GM12801 (cell line): ENCODE data around the gene PTHLH.

ENCODE experiments used
- TF ChIP-seq, protein P1 (sequence below): IDR thresholded peaks from one replicate; pipeline ENCODE4 v1.5.1; 2011; ENCODE audit warnings: control low read depth; ENCODE audit not compliant: insufficient read length; ENCODE audit errors: extremely low read depth

PTHLH gene

DNA sequence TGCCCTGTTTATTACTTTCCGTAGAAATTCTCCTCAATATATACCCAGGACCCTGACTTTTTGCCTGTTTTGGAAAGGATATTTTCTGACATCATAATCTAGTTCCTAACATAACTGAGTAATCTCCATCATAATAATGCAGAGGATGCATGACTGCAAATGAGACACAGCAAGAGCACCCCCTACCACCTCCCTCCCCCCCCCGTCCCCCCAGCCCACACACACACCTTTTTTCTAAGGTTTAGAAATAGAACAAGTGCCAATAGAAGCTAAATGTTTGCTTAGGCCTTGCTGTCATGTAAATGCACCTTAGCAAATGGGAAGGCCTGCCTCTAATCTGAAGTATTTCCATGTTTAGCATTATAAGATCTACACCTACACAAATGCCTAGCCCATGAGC lies at the start of gene PTHLH:
TSS of gene PTHLH (minus strand) at position 13 of the 400 bp plus-strand sequence. CDS start 3,239 bp downstream, outside the sequence.
- TF ChIP-seq, protein P1, sequence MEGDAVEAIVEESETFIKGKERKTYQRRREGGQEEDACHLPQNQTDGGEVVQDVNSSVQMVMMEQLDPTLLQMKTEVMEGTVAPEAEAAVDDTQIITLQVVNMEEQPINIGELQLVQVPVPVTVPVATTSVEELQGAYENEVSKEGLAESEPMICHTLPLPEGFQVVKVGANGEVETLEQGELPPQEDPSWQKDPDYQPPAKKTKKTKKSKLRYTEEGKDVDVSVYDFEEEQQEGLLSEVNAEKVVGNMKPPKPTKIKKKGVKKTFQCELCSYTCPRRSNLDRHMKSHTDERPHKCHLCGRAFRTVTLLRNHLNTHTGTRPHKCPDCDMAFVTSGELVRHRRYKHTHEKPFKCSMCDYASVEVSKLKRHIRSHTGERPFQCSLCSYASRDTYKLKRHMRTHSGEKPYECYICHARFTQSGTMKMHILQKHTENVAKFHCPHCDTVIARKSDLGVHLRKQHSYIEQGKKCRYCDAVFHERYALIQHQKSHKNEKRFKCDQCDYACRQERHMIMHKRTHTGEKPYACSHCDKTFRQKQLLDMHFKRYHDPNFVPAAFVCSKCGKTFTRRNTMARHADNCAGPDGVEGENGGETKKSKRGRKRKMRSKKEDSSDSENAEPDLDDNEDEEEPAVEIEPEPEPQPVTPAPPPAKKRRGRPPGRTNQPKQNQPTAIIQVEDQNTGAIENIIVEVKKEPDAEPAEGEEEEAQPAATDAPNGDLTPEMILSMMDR, result no peak

DNA sequence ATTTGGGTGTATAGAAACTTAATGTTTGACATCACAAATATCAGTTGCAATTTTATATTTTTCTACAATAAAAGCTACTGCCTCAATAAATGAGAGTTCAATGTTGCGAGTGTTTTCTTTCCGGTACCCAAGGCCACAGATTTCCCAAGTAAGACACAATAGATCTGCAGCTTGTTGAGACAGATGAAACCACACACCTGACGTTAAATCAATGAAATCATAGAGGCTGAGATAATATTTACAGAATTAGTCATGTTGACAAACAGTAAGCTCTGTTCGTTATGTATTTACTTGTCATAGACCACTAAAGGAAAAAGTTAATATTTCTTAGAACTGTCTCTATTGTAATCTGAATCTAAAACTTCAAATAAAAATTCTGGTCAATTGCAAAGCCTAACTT lies 49.2 kb upstream of the PTHLH start:
- TF ChIP-seq, protein P1, result no peak

GRCh38 chr12:28017873-28018255 lies 45.3 kb upstream of the PTHLH start:
- TF ChIP-seq, protein P1, result no peak

- TF ChIP-seq, protein P1, result no peak
These were observed 44.8 kb upstream of the PTHLH start for GRCh38 chr12:28017126-28017872.

DNA sequence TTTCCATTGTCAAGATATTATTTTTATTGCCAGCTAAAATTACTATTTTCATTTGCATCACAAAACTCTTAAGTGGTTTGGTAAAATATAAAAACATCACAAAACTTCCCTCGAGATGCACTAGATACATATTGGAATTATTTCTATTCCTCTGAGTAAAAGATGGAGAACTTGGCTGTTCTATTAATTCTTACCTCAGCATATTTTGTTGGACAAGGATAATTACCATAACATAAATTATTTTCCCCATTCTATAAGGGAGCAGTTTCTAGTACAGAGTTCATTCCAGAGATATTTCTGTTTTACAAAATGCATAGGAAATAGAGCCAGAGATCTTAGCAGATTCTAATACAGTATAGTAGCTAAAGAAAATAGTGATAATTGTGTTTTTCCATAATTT lies 42.6 kb upstream of the PTHLH start:
- TF ChIP-seq, protein P1, result no peak

- TF ChIP-seq, protein P1, result no peak
These were observed 41.7 kb upstream of the PTHLH start for GRCh38 chr12:28014196-28014595.

- TF ChIP-seq, protein P1, result no peak
These were observed 39.9 kb upstream of the PTHLH start for GRCh38 chr12:28012333-28012918.
